ENCODE measurements around the gene TSG101. TPM values are rescaled to one million over a fixed set of nuclear protein-coding genes. Genes with fewer than 3 reads are reported as not detected.

Gene TSG101
- total and polyA plus RNA-seq, 10 of the 15 experiments (the other 5 are each of a cell fraction or from before 2014, with no cell fraction given), result 22.3 to 147 (median 84.9) TPM

- TF ChIP-seq MLLT1 (IDR thresholded peaks at IDR 0.05), result 0 out of 2 replicates have a peak, but pooled peaks have one; percentile 41
- no peak for TF ChIP-seq CEBPB (IDR thresholded peaks at IDR 0.05; ENCODE audit: borderline replicate concordance in 1 of 2, low read depth in 2 of 2, low read length in 2 of 2)
- ChIA-PET POLR2A (interaction anchor here (0.9 to 2.2 kb wide), 12 partner anchors 12 to 284 kb away, joined by 3 to 13 read pairs (median 4); partner anchors contain the start of genes HPS5, LDHA, SPTY2D1 and UEVLD), RAD21 (ENCODE audit: unreplicated experiment) (interaction anchor here (0.7 to 2.0 kb wide), 5 partner anchors 106 to 241 kb away, joined by 3 to 7 read pairs (median 3); partner anchors contain the start of gene HPS5), CTCF (interaction anchor here (0.7 to 5.6 kb wide), 10 partner anchors 10 to 320 kb away, joined by 3 to 30 read pairs (median 3); no protein-coding TSS in a partner anchor), SMC1A (ENCODE audit: uncharacterized antibody, unreplicated experiment) (interaction anchor here (0.6 to 2.3 kb wide), 6 partner anchors 101 to 284 kb away, joined by 3 to 14 read pairs (median 5); no protein-coding TSS in a partner anchor)
- intact Hi-C loops (cut with micrococcal nuclease; ENCODE audit: unreplicated experiment) (loop anchor here (5.0 to 10.0 kb wide), 6 partner anchors 105 to 410 kb away; partner anchors contain the start of genes GTF2H1, HPS5, LDHA and SAA2), in situ Hi-C loops (cut with MboI) (no loop called here)
- Histone ChIP-seq H4K20me1 (ENCODE audit: control insufficient read depth, insufficient read depth) (no peaks in the 10 kb centered on the region), H3K36me3 (ENCODE audit: control insufficient read depth in 2 of 2, insufficient read depth in 2 of 2, low read length in 1 of 2) (peaks cover 0 to 3% of the 10 kb centered on the region in 2 experiments; a peak in 2 of 4 replicates), H3K9me3 (replicated peaks; ENCODE audit: control insufficient read depth, insufficient read depth, low read length) (no peaks in the 10 kb centered on the region), H3K4me1 (ENCODE audit: control insufficient read depth, insufficient read depth, low read length) (no peaks in the 10 kb centered on the region; the same call in 1 of the 2 replicates), H3K79me2 (ENCODE audit: control insufficient read depth, insufficient read depth, low read length) (peaks cover 39% of the 10 kb centered on the region), H3K9ac (ENCODE audit: control insufficient read depth, insufficient read depth, low read length) (peak overlapping the region; percentile 82), H3K27me3 (replicated peaks in 1 of 2; ENCODE audit: control insufficient read depth in 2 of 2, insufficient read depth in 2 of 2, low read length in 1 of 2) (no peaks in the 10 kb centered on the region), H3K4me2 (ENCODE audit: control insufficient read depth, insufficient read depth) (peak overlapping the region; percentile 68), H3K27ac (ENCODE audit: control insufficient read depth, insufficient read depth) (peak overlapping the region; percentile 91), H2AFZ (ENCODE audit: control insufficient read depth, low read depth, low read length) (peak overlapping the region; percentile 91; the same call in 1 of the 2 replicates), H3K4me3 (peak overlapping the region; percentile 95)
- DNase-seq (ENCODE audit: low read depth, low spot score) (no peak), FAIRE-seq (no peak), ATAC-seq (no peak)
- no TSS peak for BruUV-seq (replicated peaks)
- WGBS (ENCODE audit: insufficient coverage, insufficient replicate concordance, low lambda C conversion rate, missing lambda C conversion rate), result 35% methylated on average over 5 of the region's 5 CpGs
Measured at GRCh38 chr11:18527512-18527911, 770 bp upstream of the TSG101 start.

GRCh38 chr11:18526130-18526520, 617 bp downstream of the TSG101 start:
- WGBS (ENCODE audit: insufficient coverage, insufficient replicate concordance, low lambda C conversion rate, missing lambda C conversion rate), result 0% methylated on average over 8 of the region's 8 CpGs
- TF ChIP-seq SREBF2 (IDR thresholded peaks at IDR 0.05; ENCODE audit: low read length), result no peak
- TF ChIP-seq POLR2A (IDR thresholded peaks at IDR 0.05; ENCODE audit: low read depth, low read length), result no peak
- no peak for TF ChIP-seq STAT1 (conservative IDR thresholded peaks at IDR 0.05)
- peak; percentile 25 for TF ChIP-seq JUNB (IDR thresholded peaks at IDR 0.05)
- 0 out of 2 replicates have a peak, but pooled peaks have one; percentile 19 for TF ChIP-seq MTA3 (IDR thresholded peaks at IDR 0.05; ENCODE audit: borderline replicate concordance, low read length)
- TF ChIP-seq RFX5 (IDR thresholded peaks at IDR 0.05; ENCODE audit: low read depth, low read length), result no peak
- no peak for TF ChIP-seq ESRRA (IDR thresholded peaks at IDR 0.05; ENCODE audit: low read length)
- H3K9me3 ChIP-seq (replicated peaks; ENCODE audit: control insufficient read depth, insufficient read depth, low read length), result no peaks in the 10 kb centered on the region
- no peaks in the 10 kb centered on the region; the same call in 1 of the 2 replicates for H3K4me1 ChIP-seq (ENCODE audit: control insufficient read depth, insufficient read depth, low read length)
- ChIA-PET RAD21 (ENCODE audit: unreplicated experiment) (interaction anchor here (0.6 to 2.0 kb wide), 7 partner anchors 18 to 282 kb away, joined by 3 to 7 read pairs (median 5); no protein-coding TSS in a partner anchor), CTCF (interaction anchor here (0.7 to 5.6 kb wide), 11 partner anchors 8 to 410 kb away, joined by 3 to 30 read pairs (median 5); no protein-coding TSS in a partner anchor), SMC1A (ENCODE audit: uncharacterized antibody, unreplicated experiment) (interaction anchor here (1.0 to 2.3 kb wide), 10 partner anchors 8 to 512 kb away, joined by 3 to 14 read pairs (median 4); no protein-coding TSS in a partner anchor), POLR2A (interaction anchor here (0.6 to 2.2 kb wide), 15 partner anchors 14 to 243 kb away, joined by 3 to 13 read pairs (median 4); partner anchors contain the start of genes HPS5, LDHA, SPTY2D1 and UEVLD)
- peak overlapping the region; percentile 91; the same call in 1 of the 2 replicates for H2AFZ ChIP-seq (ENCODE audit: control insufficient read depth, low read depth, low read length)
- no peak for DNase-seq (ENCODE audit: low read depth, low spot score)
- H3K4me3 ChIP-seq, result peak overlapping the region; percentile 95
- peak overlapping the region; percentile 91 for H3K27ac ChIP-seq (ENCODE audit: control insufficient read depth, insufficient read depth)
- H4K20me1 ChIP-seq (ENCODE audit: control insufficient read depth, insufficient read depth), result no peaks in the 10 kb centered on the region
- H3K36me3 ChIP-seq (ENCODE audit: control insufficient read depth in 2 of 2, insufficient read depth in 2 of 2, low read length in 1 of 2), result peaks cover 0 to 3% of the 10 kb centered on the region in 2 experiments; a peak in 1 of 4 replicates
- H3K4me2 ChIP-seq (ENCODE audit: control insufficient read depth, insufficient read depth), result peak overlapping the region; percentile 65
- no peaks in the 10 kb centered on the region for H3K27me3 ChIP-seq (replicated peaks in 1 of 2; ENCODE audit: control insufficient read depth in 2 of 2, insufficient read depth in 2 of 2, low read length in 1 of 2)
- peaks cover 44% of the 10 kb centered on the region for H3K79me2 ChIP-seq (ENCODE audit: control insufficient read depth, insufficient read depth, low read length)
- in situ Hi-C loops (cut with MboI), result no loop called here
- BruUV-seq (replicated peaks), result no TSS peak
- FAIRE-seq, result no peak
- intact Hi-C loops (cut with micrococcal nuclease; ENCODE audit: unreplicated experiment), result loop anchor here (5.0 to 10.0 kb wide), 6 partner anchors 106 to 409 kb away; partner anchors contain the start of genes GTF2H1, HPS5, LDHA and SAA2
- ATAC-seq, result no peak
- peak overlapping the region; percentile 82 for H3K9ac ChIP-seq (ENCODE audit: control insufficient read depth, insufficient read depth, low read length)

Measured in GM12878 (cell line).